Liver (tissue), 9 donors: ENCODE results near the gene PTCD1. TPM values are rescaled to one million over a fixed set of nuclear protein-coding genes. Genes with fewer than 3 reads are reported as not detected.

Source experiments
- DNase-seq: peaks from one replicate; pipeline ENCODE4 v3.0.0-alpha.2; 2017; ENCODE audit warnings: low spot score
- H3K27ac ChIP-seq, 2 donors: one replicate each; pipeline ENCODE4 v1.7.0; 2013; ENCODE audit warnings: inconsistent platforms in 2 of 2, low read length in 2 of 2, control low read depth in 1 of 2, low read depth in 1 of 2, mild to moderate bottlenecking in 1 of 2
- H3K27me3 ChIP-seq, 4 donors: one replicate each; pipeline versions ENCODE4 v1.6.1 to v1.7.0; 2013; ENCODE audit warnings: low read length in 3 of 4, inconsistent platforms in 1 of 4, mild to moderate bottlenecking in 1 of 4, moderate library complexity in 1 of 4; ENCODE audit not compliant: control insufficient read depth in 4 of 4, insufficient read depth in 4 of 4
- H3K36me3 ChIP-seq, 4 donors: one replicate each; pipeline versions ENCODE4 v1.6.1 to v1.7.0; 2013; ENCODE audit warnings: low read length in 3 of 4, mild to moderate bottlenecking in 3 of 4, low read depth in 1 of 4, moderate library complexity in 1 of 4; ENCODE audit not compliant: control insufficient read depth in 4 of 4, insufficient read depth in 3 of 4
- H3K4me1 ChIP-seq, 4 donors: one replicate each; pipeline versions ENCODE4 v1.6.1 to v1.7.0; 2013; ENCODE audit warnings: low read length in 3 of 4, mild to moderate bottlenecking in 3 of 4, moderate library complexity in 1 of 4; ENCODE audit not compliant: control insufficient read depth in 4 of 4, insufficient read depth in 4 of 4
- H3K4me3 ChIP-seq, 3 donors: one replicate each; pipeline versions ENCODE4 v1.6.1 to v1.7.0; 2013; ENCODE audit warnings: low read length in 3 of 3, control low read depth in 1 of 3, low read depth in 1 of 3, mild to moderate bottlenecking in 1 of 3
- H3K9ac ChIP-seq, 2 donors: one replicate each; pipeline ENCODE4 v1.7.0; 2013; ENCODE audit warnings: low read length in 2 of 2, mild to moderate bottlenecking in 2 of 2, moderate library complexity in 2 of 2, control low read depth in 1 of 2, low read depth in 1 of 2
- H3K9me3 ChIP-seq, 4 donors: one replicate each; pipeline versions ENCODE4 v1.6.1 to v1.7.0; 2013; ENCODE audit warnings: low read length in 3 of 4; ENCODE audit not compliant: control insufficient read depth in 4 of 4
- EGR1 ChIP-seq, 2 donors: IDR thresholded peaks; 2 replicates each; pipeline ENCODE4 v1.6.1; 2016 to 2018; ENCODE audit warnings: antibody characterized with exemption in 2 of 2, low read depth in 2 of 2
- FOXA1 ChIP-seq: IDR thresholded peaks from 2 replicates; pipeline ENCODE4 v1.6.1; 2016; ENCODE audit warnings: antibody characterized with exemption
- FOXA2 ChIP-seq: IDR thresholded peaks from 2 replicates; pipeline ENCODE4 v1.6.1; 2016; ENCODE audit warnings: antibody characterized with exemption
- GABPA ChIP-seq, 2 donors: IDR thresholded peaks in 1 of 2; conservative IDR thresholded peaks in 1 of 2; 2 replicates each; pipeline ENCODE4 v1.6.1; 2016; ENCODE audit warnings: antibody characterized with exemption in 2 of 2, mild to moderate bottlenecking in 1 of 2, moderate library complexity in 1 of 2
- HNF4A ChIP-seq, 2 donors: conservative IDR thresholded peaks; 2 replicates each; pipeline ENCODE4 v1.6.1; 2016; ENCODE audit warnings: antibody characterized with exemption in 2 of 2, mild to moderate bottlenecking in 2 of 2
- HNF4G ChIP-seq: IDR thresholded peaks from 2 replicates; pipeline ENCODE4 v1.6.1; 2016; ENCODE audit warnings: antibody characterized with exemption
- JUND ChIP-seq, 2 donors: IDR thresholded peaks; 2 replicates each; pipeline ENCODE4 v1.6.1; 2016; ENCODE audit warnings: antibody characterized with exemption in 2 of 2
- NR2F2 ChIP-seq: IDR thresholded peaks from 2 replicates; pipeline ENCODE4 v1.6.1; 2016; ENCODE audit warnings: antibody characterized with exemption
- REST ChIP-seq: IDR thresholded peaks from 2 replicates; pipeline ENCODE4 v1.6.1; 2016; ENCODE audit warnings: antibody characterized with exemption, mild to moderate bottlenecking
- RXRA ChIP-seq, 2 donors: IDR thresholded peaks; 2 replicates each; pipeline ENCODE4 v1.6.1; 2017 to 2018; ENCODE audit warnings: antibody characterized with exemption in 2 of 2, mild to moderate bottlenecking in 1 of 2
- SP1 ChIP-seq: IDR thresholded peaks from 2 replicates; pipeline ENCODE4 v1.6.1; 2018; ENCODE audit warnings: antibody characterized with exemption, mild to moderate bottlenecking
- YY1 ChIP-seq: IDR thresholded peaks from 2 replicates; pipeline ENCODE4 v1.6.1; 2016; ENCODE audit warnings: antibody characterized with exemption, mild to moderate bottlenecking
- ZBTB33 ChIP-seq: IDR thresholded peaks from 2 replicates; pipeline ENCODE4 v1.6.1; 2016; ENCODE audit warnings: antibody characterized with exemption
- WGBS: extraction: QIAGEN DNeasy Blood & Tissue Kit; methylation state at CpG from one replicate; pipeline ENCODE4 v1.1.7; 2013; 5-methylcytosine and 5-hydroxymethylcytosine counted together
- polyA plus RNA-seq, 2 donors: library from polyadenylated mRNA; stranded (reverse) in 1 of 2; unstranded in 1 of 2; fragments of 200-250 nt in 1 of 2; fragments of >200 nt in 1 of 2; fragmentation: Nextera tagmentation in 1 of 2; extraction: Ambion mirVana in 1 of 2; gene quantifications; one replicate each; pipeline versions ENCODE4 v1.2.1 to v1.2.3, GENCODE V29; 2013 to 2015
- total RNA-seq, 2 donors: library from RNA; depleted of rRNA; stranded (reverse); fragments of >200 nt; gene quantifications; one replicate each; pipeline ENCODE4 v1.2.3, GENCODE V29; 2014
- TF ChIP-seq, protein P1 (sequence below): IDR thresholded peaks from 2 replicates; pipeline ENCODE4 v1.6.1; 2016; ENCODE audit warnings: antibody characterized with exemption
- TF ChIP-seq, protein P2 (sequence below): IDR thresholded peaks from 2 replicates; pipeline ENCODE4 v1.6.1; 2016; ENCODE audit warnings: antibody characterized with exemption
- donor health status: healthy.
- donor health status: healthy.
- donor health status: healthy.
- donor health status: healthy.
- donor health status: healthy.

PTCD1 gene
- total and polyA plus RNA-seq, 4 donors, result 3.1 to 4.3 (median 3.8) TPM

DNA sequence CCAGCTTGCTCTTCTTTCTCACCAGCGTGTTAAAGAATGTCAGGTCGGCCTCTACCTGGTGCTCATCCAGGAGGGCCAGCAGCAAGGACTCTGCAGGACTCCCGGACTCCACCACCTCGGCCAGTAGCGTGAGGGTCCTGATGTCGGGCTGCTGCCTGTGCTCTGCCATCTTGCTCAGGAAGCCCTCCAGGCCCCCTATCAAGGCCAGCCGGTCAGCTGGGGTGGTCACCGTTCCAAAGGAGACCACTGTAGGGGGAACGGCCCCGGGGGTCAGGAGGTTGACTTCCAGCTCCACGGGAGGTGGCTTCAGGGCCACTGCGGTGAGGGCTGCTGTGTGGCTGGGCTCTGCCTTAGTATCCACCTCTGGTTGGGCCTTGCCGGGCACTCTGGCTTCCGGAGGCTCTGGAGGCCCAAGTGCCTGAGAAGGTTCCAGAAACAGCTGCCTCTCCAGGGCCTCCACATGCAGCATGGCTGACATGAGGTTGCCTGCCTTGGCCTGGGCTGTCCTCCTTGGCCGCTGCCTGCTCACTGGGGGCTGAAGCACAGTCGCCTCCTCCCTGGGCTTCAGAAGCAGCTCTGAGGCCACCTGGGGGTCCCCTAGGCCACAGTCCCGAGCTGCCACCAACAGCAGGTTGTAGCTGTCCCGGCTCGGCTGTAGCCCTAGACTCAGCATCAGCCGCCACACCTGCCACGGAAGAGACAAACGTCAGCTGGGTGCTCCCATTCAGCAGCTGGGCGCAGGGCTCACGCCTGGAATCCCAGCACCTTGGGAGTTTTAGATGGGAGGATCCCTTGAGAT, 13.5 kb downstream of the PTCD1 start (continued):
- TF ChIP-seq REST (no peak), FOXA2 (no peak), FOXA1 (no peak)
- TF ChIP-seq, protein P1, sequence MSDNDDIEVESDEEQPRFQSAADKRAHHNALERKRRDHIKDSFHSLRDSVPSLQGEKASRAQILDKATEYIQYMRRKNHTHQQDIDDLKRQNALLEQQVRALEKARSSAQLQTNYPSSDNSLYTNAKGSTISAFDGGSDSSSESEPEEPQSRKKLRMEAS, result no peak

DNA sequence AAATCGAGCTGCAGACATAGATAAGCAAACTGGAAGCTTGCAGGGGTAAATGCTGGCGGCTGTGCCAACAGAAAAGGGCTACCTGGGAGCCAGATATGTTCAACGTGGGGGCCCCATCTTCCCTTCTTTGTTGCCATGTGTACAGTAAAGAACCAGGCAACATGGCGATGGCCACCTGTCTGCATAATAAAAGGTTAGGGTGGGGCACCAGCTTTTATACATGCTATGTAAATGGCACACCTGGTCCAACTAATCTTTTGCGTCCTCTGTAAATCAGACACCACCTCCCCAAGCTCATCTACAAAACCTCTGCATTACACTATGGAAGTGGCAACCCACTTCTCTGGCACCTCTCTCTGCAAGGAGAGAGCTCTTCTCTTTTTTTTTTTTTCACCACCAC, 16.0 kb downstream of the PTCD1 start:
- 85% methylated on average over 5 of the region's 5 CpGs for WGBS
- H3K27ac ChIP-seq, result no peak overlapping the region
- DNase-seq, result no peak

More for the DNA sequence above, 16.0 kb downstream of the PTCD1 start:
- Histone ChIP-seq H3K36me3 (peaks cover 14 to 64% (median 27%) of the 10 kb centered on the region in 4 donors), H3K4me1 (peaks cover 0 to 16% (median 4%) of the 10 kb centered on the region in 4 donors), H3K4me3 (no peak overlapping the region), H3K27me3 (no peaks in the 10 kb centered on the region), H3K9ac (no peak overlapping the region), H3K9me3 (no peaks in the 10 kb centered on the region)
- TF ChIP-seq, protein P2, sequence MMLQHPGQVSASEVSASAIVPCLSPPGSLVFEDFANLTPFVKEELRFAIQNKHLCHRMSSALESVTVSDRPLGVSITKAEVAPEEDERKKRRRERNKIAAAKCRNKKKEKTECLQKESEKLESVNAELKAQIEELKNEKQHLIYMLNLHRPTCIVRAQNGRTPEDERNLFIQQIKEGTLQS, result no peak
- TF ChIP-seq RXRA (IDR thresholded peaks at IDR 0.05) (no peak), HNF4A (conservative IDR thresholded peaks at IDR 0.05) (no peak), FOXA2 (no peak), FOXA1 (no peak), ZBTB33 (no peak), NR2F2 (no peak), REST (no peak), YY1 (no peak), HNF4G (no peak), GABPA (IDR thresholded peaks at IDR 0.05 in 1 of 2, conservative IDR thresholded peaks at IDR 0.05 in 1 of 2) (no peak), EGR1 (IDR thresholded peaks at IDR 0.05; ENCODE audit: low read depth in 2 of 2) (no peak), SP1 (no peak), JUND (IDR thresholded peaks at IDR 0.05) (no peak)
